ENCODE measurements around the gene GTF2E1. TPM values are rescaled to one million over a fixed set of nuclear protein-coding genes. Genes with fewer than 3 reads are reported as not detected.
A peak's percentile ranks its signal among the peaks of the same experiment; 100 is the strongest.
"Not testable (repeated sequence)": the region's sequence is repeated elsewhere in the genome, so short reads cannot be mapped to it uniquely, and the experiment has no call there.

The GTF2E1 gene
- polyA plus RNA-seq, 3 donors: 6.1 to 7.9 (median 6.9) TPM

- Mint-ChIP-seq H3K36me3 (peaks cover 28 to 31% of the 10 kb centered on the region in 2 donors), H3K27me3 (ENCODE audit: low read depth in 3 of 3) (no peaks in the 10 kb centered on the region), H3K4me3 (no peak overlapping the region), H3K4me1 (peaks cover 30% of the 10 kb centered on the region), H3K9me3 (peaks cover 0 to 3% (median 2%) of the 10 kb centered on the region in 7 donors), H3K27ac (peak overlapping the region; percentile 45 to 86 (median 57))
- H4K20me1 ChIP-seq (ENCODE audit: insufficient read depth, low read length): no peaks in the 10 kb centered on the region
- H3K36me3 ChIP-seq (replicated peaks in 1 of 2; ENCODE audit: control insufficient read depth in 1 of 2, insufficient read depth in 2 of 2, low read length in 2 of 2): peaks cover 16 to 32% of the 10 kb centered on the region in 2 donors
- intact Hi-C loops (cut with micrococcal nuclease): no loop called here
- TF ChIP-seq, protein P1, sequence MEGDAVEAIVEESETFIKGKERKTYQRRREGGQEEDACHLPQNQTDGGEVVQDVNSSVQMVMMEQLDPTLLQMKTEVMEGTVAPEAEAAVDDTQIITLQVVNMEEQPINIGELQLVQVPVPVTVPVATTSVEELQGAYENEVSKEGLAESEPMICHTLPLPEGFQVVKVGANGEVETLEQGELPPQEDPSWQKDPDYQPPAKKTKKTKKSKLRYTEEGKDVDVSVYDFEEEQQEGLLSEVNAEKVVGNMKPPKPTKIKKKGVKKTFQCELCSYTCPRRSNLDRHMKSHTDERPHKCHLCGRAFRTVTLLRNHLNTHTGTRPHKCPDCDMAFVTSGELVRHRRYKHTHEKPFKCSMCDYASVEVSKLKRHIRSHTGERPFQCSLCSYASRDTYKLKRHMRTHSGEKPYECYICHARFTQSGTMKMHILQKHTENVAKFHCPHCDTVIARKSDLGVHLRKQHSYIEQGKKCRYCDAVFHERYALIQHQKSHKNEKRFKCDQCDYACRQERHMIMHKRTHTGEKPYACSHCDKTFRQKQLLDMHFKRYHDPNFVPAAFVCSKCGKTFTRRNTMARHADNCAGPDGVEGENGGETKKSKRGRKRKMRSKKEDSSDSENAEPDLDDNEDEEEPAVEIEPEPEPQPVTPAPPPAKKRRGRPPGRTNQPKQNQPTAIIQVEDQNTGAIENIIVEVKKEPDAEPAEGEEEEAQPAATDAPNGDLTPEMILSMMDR (IDR thresholded peaks at IDR 0.05): no peak
- H3K4me2 ChIP-seq (replicated peaks; ENCODE audit: extremely low read depth, low read length, poor library complexity, severe bottlenecking): peak overlapping the region; percentile 16
- DNase-seq: no peak
- no peak overlapping the region for H2AFZ ChIP-seq (ENCODE audit: insufficient read depth, low read depth, low read length, poor library complexity, severe bottlenecking)
- no peaks in the 10 kb centered on the region for H3K9me3 ChIP-seq (replicated peaks in 1 of 2; ENCODE audit: control insufficient read depth in 1 of 2, insufficient read depth in 1 of 2, low read length in 2 of 2)
- H3K79me2 ChIP-seq (ENCODE audit: insufficient read depth, low read length): peaks cover 72% of the 10 kb centered on the region
- peaks cover 8 to 15% of the 10 kb centered on the region in 2 donors for H3K4me1 ChIP-seq (ENCODE audit: control insufficient read depth in 1 of 2, insufficient read depth in 2 of 2, low read length in 2 of 2)
- H3K27me3 ChIP-seq (ENCODE audit: control insufficient read depth in 2 of 2, insufficient read depth in 2 of 2, low read length in 2 of 2): no peaks in the 10 kb centered on the region
- H3K27ac ChIP-seq (ENCODE audit: low read depth in 1 of 2, low read length in 2 of 2): peak overlapping the region in 1 of 2 donors; percentile 70
- peak overlapping the region; percentile 35 for H3K9ac ChIP-seq (ENCODE audit: insufficient read depth, low read length, poor library complexity, severe bottlenecking)
- H3K4me3 ChIP-seq (replicated peaks in 1 of 3; ENCODE audit: low read depth in 2 of 3, low read length in 3 of 3): no peak overlapping the region
Measured at GRCh38 chr3:120753810-120754209, 11.3 kb downstream of the GTF2E1 start.

DNA sequence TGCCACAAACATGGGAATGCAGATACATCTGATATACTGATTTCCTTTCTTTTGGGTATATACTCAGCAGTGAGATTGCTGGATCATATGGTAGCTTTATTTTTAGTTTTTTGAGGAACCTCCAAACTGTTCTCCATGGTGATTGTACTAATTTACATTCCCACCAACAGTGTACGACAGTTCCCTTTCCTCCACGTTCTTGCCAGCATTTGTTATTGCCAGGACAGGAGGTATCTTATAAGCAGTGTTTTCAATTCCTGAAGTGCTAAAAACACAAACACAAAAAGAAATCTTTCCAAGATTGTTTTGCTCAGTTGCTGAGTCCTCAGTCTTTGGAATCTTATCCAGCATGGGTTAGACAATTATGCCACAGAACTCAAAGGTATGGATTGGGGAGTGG, 13.5 kb downstream of the GTF2E1 start:
- Mint-ChIP-seq H3K36me3 (peaks cover 21 to 24% of the 10 kb centered on the region in 2 donors), H3K9me3 (peaks cover 0 to 3% (median 2%) of the 10 kb centered on the region in 7 donors), H3K4me1 (peaks cover 32% of the 10 kb centered on the region), H3K4me3 (no peak overlapping the region), H3K27ac (peak overlapping the region in 2 of 7 donors; percentile 43 to 78), H3K27me3 (ENCODE audit: low read depth in 3 of 3) (no peaks in the 10 kb centered on the region)
- peak overlapping the region in 1 of 2 donors; percentile 43 for H3K27ac ChIP-seq (ENCODE audit: low read depth in 1 of 2, low read length in 2 of 2)
- H3K27me3 ChIP-seq (ENCODE audit: control insufficient read depth in 2 of 2, insufficient read depth in 2 of 2, low read length in 2 of 2): no peaks in the 10 kb centered on the region
- no CpG with 5 or more reads among the region's 2 CpGs for WGBS (ENCODE audit: insufficient coverage)
- no peak overlapping the region for H2AFZ ChIP-seq (ENCODE audit: insufficient read depth, low read depth, low read length, poor library complexity, severe bottlenecking)
- TF ChIP-seq, protein P1 (IDR thresholded peaks at IDR 0.05): no peak
- H3K9ac ChIP-seq (ENCODE audit: insufficient read depth, low read length, poor library complexity, severe bottlenecking): no peak overlapping the region
- H3K4me1 ChIP-seq (ENCODE audit: control insufficient read depth in 1 of 2, insufficient read depth in 2 of 2, low read length in 2 of 2): peaks cover 8 to 15% of the 10 kb centered on the region in 2 donors
- intact Hi-C loops (cut with micrococcal nuclease): no loop called here
- H3K79me2 ChIP-seq (ENCODE audit: insufficient read depth, low read length): peaks cover 56% of the 10 kb centered on the region
- no peaks in the 10 kb centered on the region for H4K20me1 ChIP-seq (ENCODE audit: insufficient read depth, low read length)
- H3K4me3 ChIP-seq (replicated peaks in 1 of 3; ENCODE audit: low read depth in 2 of 3, low read length in 3 of 3): no peak overlapping the region
- H3K9me3 ChIP-seq (replicated peaks in 1 of 2; ENCODE audit: control insufficient read depth in 1 of 2, insufficient read depth in 1 of 2, low read length in 2 of 2): no peaks in the 10 kb centered on the region
- peaks cover 11 to 24% of the 10 kb centered on the region in 2 donors for H3K36me3 ChIP-seq (replicated peaks in 1 of 2; ENCODE audit: control insufficient read depth in 1 of 2, insufficient read depth in 2 of 2, low read length in 2 of 2)
- no peak overlapping the region for H3K4me2 ChIP-seq (replicated peaks; ENCODE audit: extremely low read depth, low read length, poor library complexity, severe bottlenecking)
- DNase-seq: no peak

DNA sequence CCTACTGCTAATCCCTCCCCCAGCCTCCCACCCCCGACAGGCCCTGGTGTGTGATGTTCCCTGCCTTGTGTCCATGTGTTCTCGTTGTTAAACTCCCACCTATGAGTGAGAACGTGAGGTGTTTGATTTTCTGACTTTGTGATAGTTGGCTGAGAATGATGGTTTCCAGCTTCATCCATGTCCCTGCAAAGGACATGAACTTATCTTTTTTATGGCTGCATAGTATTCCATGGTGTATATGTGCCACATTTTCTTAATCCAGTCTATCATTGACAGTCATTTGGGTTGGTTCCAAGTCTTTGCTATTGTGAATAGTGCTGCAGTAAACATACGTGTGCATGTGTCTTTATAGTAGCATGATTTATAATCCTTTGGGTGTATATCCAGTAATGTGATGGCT, 16.0 kb downstream of the GTF2E1 start:
- H3K4me1 Mint-ChIP-seq: peaks cover 28% of the 10 kb centered on the region
- H3K79me2 ChIP-seq (ENCODE audit: insufficient read depth, low read length): peaks cover 45% of the 10 kb centered on the region
- peaks cover 8 to 14% of the 10 kb centered on the region in 2 donors for H3K4me1 ChIP-seq (ENCODE audit: control insufficient read depth in 1 of 2, insufficient read depth in 2 of 2, low read length in 2 of 2)
- H3K27ac Mint-ChIP-seq; H3K27ac ChIP-seq (ENCODE audit: low read depth in 1 of 2, low read length in 2 of 2); DNase-seq; H3K9me3 ChIP-seq (replicated peaks in 1 of 2; ENCODE audit: control insufficient read depth in 1 of 2, insufficient read depth in 1 of 2, low read length in 2 of 2); H3K4me3 ChIP-seq (replicated peaks in 1 of 3; ENCODE audit: low read depth in 2 of 3, low read length in 3 of 3); H3K27me3 Mint-ChIP-seq (ENCODE audit: low read depth in 3 of 3); H3K4me3 Mint-ChIP-seq; H2AFZ ChIP-seq (ENCODE audit: insufficient read depth, low read depth, low read length, poor library complexity, severe bottlenecking); H3K4me2 ChIP-seq (replicated peaks; ENCODE audit: extremely low read depth, low read length, poor library complexity, severe bottlenecking); H3K9ac ChIP-seq (ENCODE audit: insufficient read depth, low read length, poor library complexity, severe bottlenecking); H3K27me3 ChIP-seq (ENCODE audit: control insufficient read depth in 2 of 2, insufficient read depth in 2 of 2, low read length in 2 of 2); intact Hi-C loops (cut with micrococcal nuclease); H3K36me3 ChIP-seq (replicated peaks in 1 of 2; ENCODE audit: control insufficient read depth in 1 of 2, insufficient read depth in 2 of 2, low read length in 2 of 2); H3K9me3 Mint-ChIP-seq: not testable (repeated sequence)
- no CpG with 5 or more reads among the region's 4 CpGs for WGBS (ENCODE audit: insufficient coverage)
- peaks cover 14 to 17% of the 10 kb centered on the region in 2 donors for H3K36me3 Mint-ChIP-seq
- peaks cover 11% of the 10 kb centered on the region for H4K20me1 ChIP-seq (ENCODE audit: insufficient read depth, low read length)

All from CD14-positive monocyte (primary cell).